A549 treated with AZD9567 at 1 μM for 4 hours (cell line): ENCODE results near the gene SRR. TPM values are rescaled to one million over a fixed set of nuclear protein-coding genes. Genes with fewer than 3 reads are reported as not detected.

ENCODE experiments used
- total RNA-seq: library from RNA; stranded (reverse); fragments of 200-300 nt; extraction: Qiagen RNA extraction; gene quantifications from 5 replicates; pipeline ENCODE4 v1.2.3, GENCODE V29; 2022; ENCODE audit not compliant: insufficient read depth

The SRR gene, protein sequence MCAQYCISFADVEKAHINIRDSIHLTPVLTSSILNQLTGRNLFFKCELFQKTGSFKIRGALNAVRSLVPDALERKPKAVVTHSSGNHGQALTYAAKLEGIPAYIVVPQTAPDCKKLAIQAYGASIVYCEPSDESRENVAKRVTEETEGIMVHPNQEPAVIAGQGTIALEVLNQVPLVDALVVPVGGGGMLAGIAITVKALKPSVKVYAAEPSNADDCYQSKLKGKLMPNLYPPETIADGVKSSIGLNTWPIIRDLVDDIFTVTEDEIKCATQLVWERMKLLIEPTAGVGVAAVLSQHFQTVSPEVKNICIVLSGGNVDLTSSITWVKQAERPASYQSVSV
- 7.6 to 19.8 TPM (median 9.5 TPM) in 5 replicates for total RNA-seq

GRCh38 chr17:2303204-2304188, at the start of gene SRR, which contains the start of gene SMG6:
TSS of gene SRR (plus strand) at chr17:2303950. CDS start at chr17:2315561, 11,611 bp downstream.
TSS of gene SMG6 (minus strand) at chr17:2303785. CDS start at chr17:2303720, 65 bp downstream.

GRCh38 chr17:2336215-2336851, 32.6 kb downstream of the SRR start, which contains the start of gene TSR1:
TSS of gene TSR1 (minus strand) at chr17:2336457. CDS start at chr17:2336427, 30 bp downstream.

DNA sequence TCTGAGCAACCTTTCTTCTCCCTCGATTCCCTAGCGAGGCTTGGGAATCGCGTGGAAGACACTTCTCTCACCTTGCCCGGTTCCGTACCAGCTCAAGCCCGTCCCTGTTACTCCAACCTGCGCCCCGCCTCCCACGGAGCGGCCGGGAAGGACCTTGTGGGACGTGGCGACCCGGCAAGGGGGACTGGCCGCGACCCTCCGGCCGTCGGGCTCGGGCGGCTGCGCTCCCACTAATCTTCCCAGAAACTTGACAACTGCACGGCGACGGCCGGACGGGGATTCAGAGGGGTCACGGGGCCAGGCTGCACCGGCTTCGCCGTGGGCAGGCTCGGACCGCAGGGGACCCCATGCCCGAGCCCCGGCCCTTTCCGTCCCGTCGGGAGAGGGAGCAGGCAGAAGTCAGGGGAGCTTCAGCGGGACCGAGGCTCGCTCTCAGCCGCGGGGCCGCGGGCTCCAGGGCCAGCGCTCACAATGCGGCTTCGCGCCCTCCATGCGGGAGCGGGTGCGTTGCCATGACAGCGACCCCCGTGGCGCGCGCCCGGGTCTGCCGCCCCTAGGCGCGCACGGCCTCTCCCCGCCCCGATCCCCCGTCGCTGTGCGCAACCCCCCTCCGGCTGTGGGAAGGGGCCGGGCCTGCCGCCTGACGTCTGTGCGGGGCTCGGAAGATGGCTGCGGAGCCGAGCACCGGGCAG, 33.2 kb downstream of the SRR start, which contains the start of gene SGSM2:
Gene SGSM2, plus strand, starts transcription at position 650 of the 692 bp plus-strand sequence. CDS start 188 bp downstream, outside the sequence.

Other genes with a start within 250 kb of the SRR start
- gene HIC1, start 248.8 kb upstream of the SRR start, total RNA-seq = 1.4 to 1.8 TPM (median 1.6 TPM) in 4 of 5 replicates, not detected in the other
- gene SMG6, start 165 bp upstream of the SRR start, total RNA-seq = 23.6 to 35.3 TPM (median 24.5 TPM) in 5 replicates
- gene TSR1, start 32.5 kb downstream of the SRR start, total RNA-seq = 57.9 to 77.6 TPM (median 61.3 TPM) in 5 replicates
- 39.3 to 49.6 TPM (median 44.7 TPM) in 5 replicates for gene SGSM2, start 33.6 kb downstream of the SRR start, total RNA-seq
- gene MNT, start 97.1 kb downstream of the SRR start, total RNA-seq = 11.5 to 18.2 TPM (median 16.1 TPM) in 5 replicates
- gene METTL16, start 207.9 kb downstream of the SRR start, total RNA-seq = 30.9 to 31.3 TPM (median 31.1 TPM) in 5 replicates